HepG2 (cell line): ENCODE measurements around the gene BRMS1. TPM values are rescaled to one million over a fixed set of nuclear protein-coding genes. Genes with fewer than 3 reads are reported as not detected.

Experiments
- ATAC-seq: fragments of 200-7000 bp; cut with Tn5 transposase; 3 replicates; pipeline ENCODE4 v1.9.1; 2020; ENCODE audit warnings: mild to moderate bottlenecking, moderate library complexity
- BruUV-seq: library from RNA; stranded (reverse); fragments of 400-500 nt; replicated peaks from 2 replicates; lab custom pipeline; 2021; lab: Mats Ljungman, UMichigan
- CTCF ChIA-PET: fragments of 300-600 bp; formaldehyde crosslinking; extraction: SDS; loops from one replicate; lab custom pipeline; 2021; ENCODE audit warnings: low total read pairs, inconsistent platforms, low intra/inter-chr PET ratio; lab: Yijun Ruan, JAX
- POLR2A ChIA-PET: fragments of 350-600 bp; sonication (Branson Sonifier 250); formaldehyde crosslinking; loops from one replicate; lab custom pipeline; 2020; ENCODE audit warnings: antibody characterized with exemption, inconsistent platforms; lab: Yijun Ruan, JAX
- DNase-seq: peaks from one replicate; pipeline ENCODE4 v3.0.0-alpha.2; 2015; ENCODE audit warnings: low spot score
- FAIRE-seq: peaks from 3 replicates; lab custom pipeline; 2011; peaks lifted over from hg19 to GRCh38; lab: Jason Lieb, UNC
- H2AFZ ChIP-seq: one replicate; pipeline ENCODE4 v1.6.1; 2011; ENCODE audit warnings: low read length, inconsistent platforms
- H3K27ac ChIP-seq: fragments of 300-600 bp; 3 replicates; pipeline ENCODE4 v1.8.0; 2011; ENCODE audit warnings: mixed run types, mild to moderate bottlenecking, mixed read lengths, low read length, inconsistent platforms; ENCODE audit not compliant: insufficient read depth; ENCODE audit errors: extremely low read length
- H3K27me3 ChIP-seq, 2 experiments: fragments of 200-600 bp in 1 of 2; 2 replicates in 1 of 2; 3 replicates in 1 of 2; pipeline versions ENCODE4 v1.6.0 to v1.8.0; 2011; ENCODE audit warnings: low read length in 2 of 2, mild to moderate bottlenecking in 2 of 2, moderate library complexity in 2 of 2, inconsistent platforms in 1 of 2; ENCODE audit not compliant: insufficient read depth in 2 of 2, control insufficient read depth in 1 of 2
- H3K36me3 ChIP-seq, 2 experiments: fragments of 200-600 bp in 1 of 2; replicated peaks in 1 of 2; 2 replicates in 1 of 2; 3 replicates in 1 of 2; pipeline versions ENCODE4 v1.5.1 to v1.8.0; 2011; ENCODE audit warnings: low read length in 2 of 2, inconsistent platforms in 1 of 2; ENCODE audit not compliant: insufficient read depth in 2 of 2, control insufficient read depth in 1 of 2
- H3K4me1 ChIP-seq: 2 replicates; pipeline ENCODE4 v1.5.1; 2012; ENCODE audit warnings: low read length, inconsistent platforms; ENCODE audit not compliant: insufficient read depth
- H3K4me2 ChIP-seq: 2 replicates; pipeline ENCODE4 v1.6.0; 2011; ENCODE audit warnings: low read depth, low read length, inconsistent platforms
- H3K4me3 ChIP-seq, 3 experiments: fragments of 200-600 bp in 1 of 3; sonication (generic), shearing (Covaris generic) in 1 of 3; replicated peaks in 1 of 3; 2 replicates each; pipeline ENCODE4 v1.5.1; 2011 to 2016; ENCODE audit warnings: low read length in 3 of 3, inconsistent platforms in 2 of 3, low read depth in 2 of 3, mild to moderate bottlenecking in 2 of 3, control low read depth in 1 of 3, mixed read lengths in 1 of 3; ENCODE audit not compliant: insufficient read depth in 1 of 3
- H3K79me2 ChIP-seq: one replicate; pipeline ENCODE4 v1.6.1; 2011; ENCODE audit warnings: low read length, inconsistent platforms; ENCODE audit not compliant: insufficient read depth
- H3K9ac ChIP-seq: 2 replicates; pipeline ENCODE4 v1.6.0; 2011; ENCODE audit warnings: mild to moderate bottlenecking, low read depth, low read length, inconsistent platforms; ENCODE audit not compliant: insufficient read depth
- H3K9me3 ChIP-seq: 2 replicates; pipeline ENCODE4 v1.5.1; 2012; ENCODE audit warnings: mild to moderate bottlenecking, low read length
- H4K20me1 ChIP-seq: 2 replicates; pipeline ENCODE4 v1.6.0; 2011; ENCODE audit warnings: inconsistent platforms, mild to moderate bottlenecking, low read length, moderate library complexity; ENCODE audit not compliant: insufficient read depth
- CREB1 ChIP-seq, 2 experiments: fragments of 450-650 bp in 1 of 2; IDR thresholded peaks; 2 replicates each; pipeline ENCODE4 v1.6.1; 2016 to 2017; ENCODE audit warnings: control low read depth in 1 of 2, mild to moderate bottlenecking in 1 of 2, missing compliant biosample characterization in 1 of 2, missing genetic modification characterization in 1 of 2
- KLF16 ChIP-seq, 2 experiments: sonication (generic) in 1 of 2; formaldehyde crosslinking in 1 of 2; IDR thresholded peaks; 2 replicates each; pipeline versions ENCODE4 v1.6.1 to v1.8.0; 2016 to 2023; ENCODE audit warnings: missing genetic modification reagents in 2 of 2, missing compliant biosample characterization in 1 of 2
- KLF6 ChIP-seq: IDR thresholded peaks from 2 replicates; pipeline ENCODE4 v1.8.0; 2016; ENCODE audit warnings: missing biosample characterization, missing genetic modification reagents
- MIER3 ChIP-seq: IDR thresholded peaks from 2 replicates; pipeline ENCODE4 v1.6.1; 2016; ENCODE audit warnings: missing compliant biosample characterization, borderline replicate concordance
- NCOR1 ChIP-seq: fragments of 200-600 bp; sonication (generic); IDR thresholded peaks from 2 replicates; pipeline ENCODE4 v1.7.0; 2017; ENCODE audit warnings: antibody characterized with exemption, low read length, borderline replicate concordance
- NR2F2 ChIP-seq: IDR thresholded peaks from 2 replicates; pipeline ENCODE4 v1.6.1; 2012; ENCODE audit warnings: low read depth, inconsistent platforms, borderline replicate concordance
- POLR2AphosphoS2 ChIP-seq: IDR thresholded peaks from 2 replicates; pipeline ENCODE4 v1.6.1; 2011; ENCODE audit warnings: low read depth, low read length, improper control_type of control experiment
- ZFP82 ChIP-seq: sonication (generic); formaldehyde crosslinking; IDR thresholded peaks from 2 replicates; pipeline ENCODE4 v1.5.1; 2020; ENCODE audit warnings: mild to moderate bottlenecking, missing genetic modification reagents, borderline replicate concordance
- ZIK1 ChIP-seq: sonication (generic); formaldehyde crosslinking; IDR thresholded peaks from 2 replicates; pipeline ENCODE4 v1.5.0; 2020; ENCODE audit warnings: mild to moderate bottlenecking, low read depth, missing genetic modification reagents, borderline replicate concordance
- ZKSCAN8 ChIP-seq: IDR thresholded peaks from 2 replicates; pipeline ENCODE4 v1.6.1; 2016; ENCODE audit warnings: borderline replicate concordance, missing genetic modification reagents, missing compliant biosample characterization
- ZNF510 ChIP-seq: sonication (generic); formaldehyde crosslinking; IDR thresholded peaks from 2 replicates; pipeline ENCODE4 v1.4.0; 2020; ENCODE audit warnings: low read depth, mild to moderate bottlenecking, missing genetic modification reagents
- ZNF619 ChIP-seq: sonication (generic); formaldehyde crosslinking; IDR thresholded peaks from 2 replicates; pipeline ENCODE4 v1.4.0; 2020; ENCODE audit warnings: mild to moderate bottlenecking, missing genetic modification reagents
- ZNF841 ChIP-seq: sonication (generic); formaldehyde crosslinking; IDR thresholded peaks from 2 replicates; pipeline ENCODE4 v1.8.1; 2023; ENCODE audit warnings: missing genetic modification reagents, borderline replicate concordance
- ZSCAN29 ChIP-seq: sonication (generic); formaldehyde crosslinking; conservative IDR thresholded peaks from 2 replicates; pipeline ENCODE4 v1.4.0; 2020; ENCODE audit warnings: mild to moderate bottlenecking, missing genetic modification reagents
- WGBS: methylation state at CpG from one replicate; pipeline ENCODE4 v1.1.6; 2017; ENCODE audit warnings: low lambda C conversion rate; 5-methylcytosine and 5-hydroxymethylcytosine counted together
- in situ Hi-C: cut with HindIII; loops from 2 replicates; pipeline ENCODE4 v1.10.0; 2017; ENCODE audit warnings: low pct_unique_long_range_greater_than_20kb; ENCODE audit not compliant: extremely low pct_ligation_motif_present
- intact Hi-C: fragments of 100-400 bp; cut with micrococcal nuclease; formaldehyde crosslinking; loops from one replicate; pipeline ENCODE4 v1.10.0; 2022; ENCODE audit not compliant: unreplicated experiment
- polyA plus RNA-seq, 8 experiments: library from polyadenylated mRNA; depleted of rRNA in 3 of 8; stranded (reverse) in 7 of 8; unstranded in 1 of 8; fragments of >200 nt; fragmentation: Illumina TruSeq in 4 of 8; extraction: Trizol in 4 of 8; gene quantifications; 2 replicates each; pipeline versions ENCODE4 v1.2.1 to v1.2.3, GENCODE V29; 2011 to 2016; ENCODE audit warnings: low read depth in 4 of 8, missing spikeins in 1 of 8, mixed read lengths in 1 of 8; ENCODE audit not compliant: insufficient read depth in 1 of 8
- total RNA-seq, 5 experiments: library from RNA; depleted of rRNA; stranded (reverse); fragments of >200 nt; fragmentation: Illumina TruSeq; extraction: Trizol; gene quantifications; 2 replicates each; pipeline ENCODE4 v1.2.3, GENCODE V29; 2016; ENCODE audit warnings: low read depth in 1 of 5
- TF ChIP-seq, protein P1 (sequence below): sonication (generic); formaldehyde crosslinking; IDR thresholded peaks from 2 replicates; pipeline ENCODE4 v1.4.0; 2020; ENCODE audit warnings: mild to moderate bottlenecking, missing genetic modification reagents
- TF ChIP-seq, protein P2 (sequence below): sonication (generic); formaldehyde crosslinking; IDR thresholded peaks from 2 replicates; pipeline ENCODE4 v1.4.0; 2020; ENCODE audit warnings: mild to moderate bottlenecking, low read depth, missing genetic modification reagents

Gene BRMS1
- total and polyA plus RNA-seq, 2 of the 13 experiments (the other 11 are each of a cell fraction or from before 2014, with no cell fraction given), result 15.8 to 55.7 TPM

DNA sequence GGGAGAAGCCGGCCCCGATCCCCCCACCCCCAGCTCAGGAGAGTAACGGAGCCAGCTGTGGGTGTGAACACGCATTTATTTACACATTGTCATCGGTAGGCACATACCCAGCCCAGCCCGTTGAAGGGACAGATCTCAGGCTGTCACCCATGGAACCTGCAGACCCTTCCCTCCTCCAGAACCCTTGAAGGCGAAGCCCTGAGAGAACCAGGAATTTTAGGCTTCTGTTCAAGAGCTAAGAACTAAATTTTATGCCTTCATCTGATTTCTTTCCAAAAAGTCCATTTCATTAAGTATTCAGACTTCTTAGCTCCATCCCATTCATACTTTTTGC is 379 bp upstream of the BRMS1 start:
- Histone ChIP-seq H3K36me3 (peaks cover 14 to 18% of the 10 kb centered on the region in 2 experiments; a peak in 4 of 5 replicates), H3K79me2 (peaks cover 42% of the 10 kb centered on the region), H3K9me3 (no peaks in the 10 kb centered on the region), H3K4me2 (peak overlapping the region; percentile 95), H3K27ac (peak overlapping the region; percentile 86), H2AFZ (no peak overlapping the region), H3K9ac (peak overlapping the region; percentile 94), H3K27me3 (no peaks in the 10 kb centered on the region; a peak in 1 of 5 replicates), H3K4me3 (peak overlapping the region; percentile 62 to 93 (median 90)), H4K20me1 (no peaks in the 10 kb centered on the region), H3K4me1 (peaks cover 55% of the 10 kb centered on the region)
- intact Hi-C loops (no loop called here), in situ Hi-C loops (no loop called here)
- FAIRE-seq, result no peak
- POLR2A ChIA-PET, result interaction anchor here (0.9 to 2.1 kb wide), 3 partner anchors 9 to 121 kb away, joined by 3 to 8 read pairs (median 4); partner anchors contain the start of gene RIN1
- CTCF ChIA-PET, result no interaction called here
- no TSS peak for BruUV-seq
- DNase-seq, result no peak
- WGBS, result 5% methylated on average over 5 of the region's 7 CpGs
- ATAC-seq, result peak; percentile 11
- peak; percentile 12; the same call in 1 of the 2 replicates for TF ChIP-seq NCOR1
- TF ChIP-seq POLR2AphosphoS2, result no peak
- TF ChIP-seq KLF16 (CRISPR knock-in tag; IDR thresholded peaks at IDR 0.05), result peak in 1 of 2 experiments; percentile 6; a peak in 1 of 4 replicates
- TF ChIP-seq ZNF841 (CRISPR knock-in tag), result no peak
- TF ChIP-seq MIER3 (CRISPR knock-in tag), result no peak
- TF ChIP-seq CREB1 (IDR thresholded peaks at IDR 0.05), result no peak
- TF ChIP-seq CREB1 (CRISPR knock-in tag; IDR thresholded peaks at IDR 0.05), result 0 out of 2 replicates have a peak, but pooled peaks have one; percentile 60
- no peak; the same call in 1 of the 2 replicates for TF ChIP-seq KLF6 (CRISPR knock-in tag)
- TF ChIP-seq ZIK1 (CRISPR knock-in tag), result no peak
- TF ChIP-seq ZSCAN29 (CRISPR knock-in tag), result no peak
- TF ChIP-seq ZKSCAN8 (CRISPR knock-in tag), result no peak
- TF ChIP-seq, protein P1, sequence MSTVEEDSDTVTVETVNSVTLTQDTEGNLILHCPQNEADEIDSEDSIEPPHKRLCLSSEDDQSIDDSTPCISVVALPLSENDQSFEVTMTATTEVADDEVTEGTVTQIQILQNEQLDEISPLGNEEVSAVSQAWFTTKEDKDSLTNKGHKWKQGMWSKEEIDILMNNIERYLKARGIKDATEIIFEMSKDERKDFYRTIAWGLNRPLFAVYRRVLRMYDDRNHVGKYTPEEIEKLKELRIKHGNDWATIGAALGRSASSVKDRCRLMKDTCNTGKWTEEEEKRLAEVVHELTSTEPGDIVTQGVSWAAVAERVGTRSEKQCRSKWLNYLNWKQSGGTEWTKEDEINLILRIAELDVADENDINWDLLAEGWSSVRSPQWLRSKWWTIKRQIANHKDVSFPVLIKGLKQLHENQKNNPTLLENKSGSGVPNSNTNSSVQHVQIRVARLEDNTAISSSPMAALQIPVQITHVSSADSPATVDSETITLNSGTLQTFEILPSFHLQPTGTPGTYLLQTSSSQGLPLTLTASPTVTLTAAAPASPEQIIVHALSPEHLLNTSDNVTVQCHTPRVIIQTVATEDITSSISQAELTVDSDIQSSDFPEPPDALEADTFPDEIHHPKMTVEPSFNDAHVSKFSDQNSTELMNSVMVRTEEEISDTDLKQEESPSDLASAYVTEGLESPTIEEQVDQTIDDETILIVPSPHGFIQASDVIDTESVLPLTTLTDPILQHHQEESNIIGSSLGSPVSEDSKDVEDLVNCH, result no peak
- TF ChIP-seq ZNF510 (CRISPR knock-in tag), result no peak
- TF ChIP-seq ZNF619 (CRISPR knock-in tag), result no peak
- TF ChIP-seq, protein P2, sequence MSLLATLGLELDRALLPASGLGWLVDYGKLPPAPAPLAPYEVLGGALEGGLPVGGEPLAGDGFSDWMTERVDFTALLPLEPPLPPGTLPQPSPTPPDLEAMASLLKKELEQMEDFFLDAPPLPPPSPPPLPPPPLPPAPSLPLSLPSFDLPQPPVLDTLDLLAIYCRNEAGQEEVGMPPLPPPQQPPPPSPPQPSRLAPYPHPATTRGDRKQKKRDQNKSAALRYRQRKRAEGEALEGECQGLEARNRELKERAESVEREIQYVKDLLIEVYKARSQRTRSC, result no peak
- TF ChIP-seq NR2F2, result no peak
- no peak for TF ChIP-seq ZFP82 (CRISPR knock-in tag)
